Fibroblast of skin of scalp (primary cell): ENCODE results near the gene MEI1.

Experiments
- DNase-seq: peaks from one replicate; pipeline ENCODE4 v3.0.0-alpha.2; 2013

The MEI1 gene

DNA sequence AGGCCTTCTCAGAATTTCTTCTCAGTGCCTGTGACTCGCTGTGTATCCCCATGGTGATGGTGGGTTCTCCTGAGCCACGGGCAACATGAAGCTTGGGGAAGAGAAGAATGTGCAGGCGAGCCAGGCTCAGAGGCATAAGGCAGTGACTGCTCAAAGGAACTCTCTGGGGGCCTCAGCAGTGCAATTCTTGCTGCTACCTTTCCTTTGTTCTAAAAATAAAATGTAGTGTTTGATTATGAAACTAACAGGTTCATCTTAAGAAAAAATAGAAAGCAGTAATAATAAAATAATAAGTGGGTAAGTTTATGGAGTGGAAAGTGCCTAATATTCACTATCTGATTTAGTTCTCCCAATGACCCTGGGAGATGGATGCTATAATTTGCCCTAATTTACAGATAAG lies 46.7 kb downstream of the MEI1 start:
- DNase-seq = no peak

DNA sequence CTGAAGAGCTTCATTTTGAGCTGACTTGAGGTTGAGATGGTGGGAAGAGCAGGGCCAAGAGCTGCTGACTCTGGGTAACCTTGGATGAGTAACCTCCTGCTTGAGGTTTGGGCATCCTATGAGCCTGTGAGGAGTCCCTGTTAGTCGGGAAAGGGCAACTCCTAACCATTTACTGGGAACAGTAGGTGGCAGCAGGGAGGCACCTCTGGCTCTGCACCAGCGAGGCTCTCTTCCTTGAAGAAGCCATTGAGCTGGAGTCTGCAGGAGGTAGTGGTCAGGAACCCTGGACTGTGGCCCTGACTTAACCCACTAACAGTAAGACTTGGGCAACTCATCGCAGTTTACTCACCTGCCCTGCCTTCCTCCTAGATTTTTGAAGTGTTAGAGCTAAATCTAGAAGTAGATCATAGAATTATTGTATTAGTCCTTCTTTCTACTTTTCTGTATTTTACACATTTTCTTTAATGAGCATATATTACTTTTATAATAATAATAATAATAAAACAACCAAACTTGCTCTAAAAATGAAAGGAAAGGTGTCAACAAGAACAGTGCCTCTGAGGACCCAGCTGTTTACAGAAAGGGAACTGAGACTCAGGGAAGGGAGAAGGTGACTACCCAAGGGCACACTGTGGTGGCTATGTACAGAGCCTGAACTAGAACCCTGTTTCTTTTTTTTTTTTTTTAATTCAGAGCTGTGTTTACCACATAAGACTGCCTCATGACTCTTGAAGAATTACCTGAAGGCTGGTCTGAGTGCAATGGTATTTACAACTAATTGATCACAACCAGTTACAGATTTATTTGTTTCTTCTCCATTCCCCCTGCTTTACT lies 47.5 kb downstream of the MEI1 start:
- DNase-seq = peak; percentile 80

DNA sequence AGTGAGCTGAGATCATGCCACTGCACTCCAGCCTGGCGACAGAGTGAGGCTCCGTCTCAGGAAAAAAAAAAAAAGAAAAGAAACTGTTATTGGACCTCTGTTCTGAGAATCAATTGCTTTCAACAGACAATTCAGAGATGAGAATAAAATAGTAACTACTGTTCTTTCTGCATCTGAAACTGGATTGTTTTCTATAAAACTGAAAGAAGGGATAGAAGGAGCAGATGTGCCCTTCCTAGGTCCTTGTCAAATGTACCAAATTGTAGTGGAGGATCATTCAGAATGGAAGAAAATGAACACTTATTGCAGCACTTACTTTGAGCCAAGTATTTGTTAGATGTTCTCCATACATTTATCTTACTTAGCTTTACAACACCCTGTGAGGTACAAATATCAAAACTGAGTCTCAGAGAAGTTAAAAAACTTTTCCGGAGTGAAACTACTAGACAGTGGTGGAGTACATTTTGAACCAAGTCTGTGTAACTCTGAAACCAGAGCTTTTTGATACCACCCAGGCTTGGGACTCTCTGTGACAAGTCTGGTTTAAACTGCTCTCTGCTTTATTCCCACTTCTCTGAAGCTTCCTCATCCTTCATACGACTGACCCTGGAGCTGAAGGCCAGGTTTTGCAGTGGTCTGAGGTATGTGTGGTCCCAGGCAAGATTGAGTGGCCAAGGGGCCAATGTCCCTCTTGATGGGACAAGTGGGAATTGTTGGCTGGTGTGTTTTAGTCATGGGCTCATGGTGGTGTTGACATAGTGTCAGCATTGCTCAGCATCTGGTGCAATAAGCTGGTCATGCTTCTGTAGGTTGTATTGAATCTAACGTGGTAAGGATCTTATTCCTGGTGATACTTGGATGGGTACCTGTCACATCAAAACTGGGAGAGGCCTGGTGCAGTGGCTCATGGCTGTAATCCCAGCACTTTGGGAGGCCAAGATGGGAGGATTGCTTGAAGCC lies 53.0 kb downstream of the MEI1 start:
- DNase-seq = no peak

DNA sequence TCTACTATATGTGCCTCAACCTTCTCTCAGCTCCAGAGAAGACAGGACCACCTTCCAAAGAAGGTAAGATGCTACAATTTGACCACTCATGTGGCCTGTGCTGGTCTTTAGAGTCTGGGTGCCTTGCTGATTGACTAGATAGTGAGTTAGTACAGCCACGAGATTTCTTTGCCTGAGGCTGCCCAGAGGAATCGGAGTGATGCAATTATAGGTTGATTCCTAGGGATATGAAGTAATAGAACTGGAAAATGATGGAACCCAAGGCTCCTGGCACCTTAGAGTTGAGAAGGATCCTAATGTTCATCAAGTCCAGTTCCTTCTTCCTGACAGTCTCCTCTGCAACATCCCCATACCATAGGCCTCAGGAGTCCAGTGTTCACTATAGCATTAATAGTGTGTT lies 54.7 kb downstream of the MEI1 start:
- DNase-seq = no peak

DNA sequence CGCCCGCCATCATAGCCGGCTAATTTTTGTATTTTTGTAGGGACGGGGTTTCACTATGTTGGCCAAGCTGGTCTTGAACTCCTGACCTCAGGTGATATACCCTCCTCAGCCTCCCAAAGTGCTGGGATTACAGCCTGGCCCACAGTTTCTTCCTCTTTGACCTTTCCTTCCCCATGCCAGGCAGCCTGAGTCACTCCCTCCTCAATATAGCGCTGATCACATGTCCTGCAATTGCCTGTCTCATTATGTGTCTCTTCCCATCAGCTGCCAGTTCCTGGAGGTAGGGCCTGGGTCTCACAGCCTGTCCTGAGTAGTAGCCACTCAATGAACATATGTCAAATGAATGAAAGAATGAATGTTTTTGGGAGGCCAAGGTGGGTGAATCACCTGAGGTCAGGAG lies 58.2 kb downstream of the MEI1 start:
- DNase-seq = no peak

DNA sequence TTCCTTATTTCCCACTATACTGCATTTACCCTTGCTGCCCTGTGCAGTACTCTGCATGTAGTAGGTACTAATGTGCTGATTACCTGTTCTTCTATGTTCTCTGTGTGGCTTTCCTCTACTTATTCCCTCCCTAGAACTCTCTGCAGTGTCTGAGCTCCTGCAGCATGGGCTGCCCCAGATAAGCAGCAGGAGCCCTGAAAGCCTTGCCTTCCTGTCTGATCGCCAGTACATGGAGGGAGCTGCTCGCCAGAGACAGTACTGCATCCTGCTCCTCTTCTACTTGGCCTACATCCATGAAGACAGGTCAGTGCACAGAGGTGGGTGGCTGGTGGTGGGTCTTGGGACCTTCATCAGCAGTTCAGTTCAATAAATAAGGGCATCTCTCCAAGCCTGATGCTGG lies 58.9 kb downstream of the MEI1 start:
- no peak for DNase-seq

DNA sequence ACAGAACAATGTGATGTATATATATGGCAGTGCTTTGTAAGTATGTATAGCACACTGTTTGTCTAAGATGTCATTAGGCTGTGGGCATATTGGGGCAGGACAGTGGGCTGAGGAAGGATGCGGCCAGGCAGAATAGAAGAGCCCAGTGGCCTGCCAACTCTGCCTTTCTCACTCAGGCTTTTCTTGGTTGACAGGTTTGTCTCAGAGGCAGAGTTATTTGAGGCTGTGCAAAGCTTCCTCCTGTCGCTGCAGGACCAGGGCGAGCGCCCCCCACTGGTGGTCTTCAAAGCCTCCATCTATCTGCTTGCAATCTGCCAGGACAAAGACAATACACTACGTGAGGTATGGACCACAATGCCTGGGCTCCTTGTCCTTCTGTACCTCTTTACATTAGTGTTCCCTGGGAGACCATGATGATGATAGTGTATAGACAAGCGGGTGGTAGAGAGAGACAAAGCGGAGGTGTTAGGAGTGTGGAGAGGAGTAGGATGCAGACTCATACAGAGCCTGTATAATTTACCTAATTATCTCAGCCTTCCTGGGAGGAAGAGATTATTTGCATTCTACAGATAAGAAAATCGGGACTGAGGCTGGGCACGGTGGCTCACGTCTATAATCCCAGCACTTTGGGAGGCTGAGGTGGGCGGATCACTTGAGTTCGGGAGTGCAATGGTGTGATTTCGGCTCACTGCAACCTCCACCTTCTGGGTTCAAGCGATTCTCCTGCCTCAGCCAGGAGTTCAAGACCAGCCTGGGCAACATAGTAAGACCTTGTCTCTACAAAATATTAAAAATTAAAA lies 63.9 kb downstream of the MEI1 start:
- no peak for DNase-seq

DNA sequence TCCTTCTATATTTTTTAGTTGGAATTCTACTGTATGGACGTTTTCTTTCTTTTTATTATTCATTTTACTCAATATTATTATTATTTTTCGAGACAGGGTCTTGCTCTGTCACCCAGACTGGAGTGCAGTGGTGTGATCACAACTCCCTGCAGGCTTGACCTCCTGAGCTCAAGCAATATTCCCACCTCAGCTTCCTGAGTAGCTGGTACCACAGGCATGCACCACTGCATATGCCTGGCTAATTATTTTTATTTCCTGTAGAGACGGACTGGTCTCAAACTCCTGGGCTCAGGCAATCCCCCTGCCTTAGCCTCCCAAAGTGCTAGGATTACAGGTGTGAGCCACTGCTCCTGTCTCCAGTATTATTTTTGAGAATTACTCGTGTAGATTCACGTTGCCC lies 67.2 kb downstream of the MEI1 start:
- no peak for DNase-seq

DNA sequence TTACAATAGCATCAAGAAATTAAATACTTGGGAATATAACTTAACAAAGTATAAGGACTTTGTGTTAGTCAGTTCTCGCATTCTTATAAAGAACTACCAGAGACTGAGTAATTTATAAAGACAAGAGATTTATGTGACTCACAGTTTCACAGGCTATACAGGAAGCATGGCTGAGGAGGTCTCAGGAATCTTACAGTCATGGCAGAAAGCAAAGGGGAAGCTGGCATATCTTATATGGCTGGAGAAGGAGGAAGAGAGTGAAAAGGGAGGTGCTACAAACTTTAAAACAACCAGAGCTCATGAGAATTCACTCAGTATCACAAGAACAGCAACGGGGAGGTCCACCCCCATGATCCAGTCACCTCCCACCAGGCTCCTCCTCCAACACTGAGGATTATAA lies 69.1 kb downstream of the MEI1 start:
- DNase-seq = peak; percentile 25

DNA sequence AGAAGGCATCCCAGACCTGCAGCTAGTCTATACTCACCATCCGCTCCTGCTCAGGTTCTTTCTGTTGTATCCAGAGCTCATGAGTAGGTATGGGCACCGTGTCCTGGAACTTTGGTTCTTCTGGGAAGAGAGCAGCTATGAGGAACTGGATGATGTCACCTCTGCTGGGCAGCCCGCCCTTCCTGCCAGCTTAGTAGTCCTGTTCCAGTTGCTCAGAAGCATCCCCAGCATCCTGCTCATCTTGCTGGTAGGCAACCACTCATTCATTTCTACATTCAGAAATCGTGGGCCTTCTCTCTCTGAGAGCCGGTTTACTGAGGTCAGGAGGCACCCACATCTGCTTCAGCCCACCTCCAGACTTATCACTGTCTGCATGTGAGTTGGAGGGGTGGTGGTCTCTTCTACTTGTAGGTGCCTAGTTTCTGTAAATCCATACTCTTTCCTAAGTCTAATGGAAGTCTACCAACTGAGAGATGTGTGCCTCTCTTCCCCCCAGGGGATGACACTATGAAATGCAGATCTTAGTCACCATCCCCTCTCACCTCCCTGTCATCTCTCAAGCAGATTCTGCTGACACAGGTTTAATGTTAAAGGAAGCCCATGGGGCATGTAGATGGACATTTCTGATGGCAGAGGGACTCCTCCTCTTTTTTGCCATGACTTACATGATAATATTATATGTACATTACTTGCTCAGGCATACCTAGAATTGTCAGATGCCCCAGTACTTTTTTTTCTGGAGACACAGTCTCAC lies 71.6 kb downstream of the MEI1 start:
- DNase-seq = no peak

DNA sequence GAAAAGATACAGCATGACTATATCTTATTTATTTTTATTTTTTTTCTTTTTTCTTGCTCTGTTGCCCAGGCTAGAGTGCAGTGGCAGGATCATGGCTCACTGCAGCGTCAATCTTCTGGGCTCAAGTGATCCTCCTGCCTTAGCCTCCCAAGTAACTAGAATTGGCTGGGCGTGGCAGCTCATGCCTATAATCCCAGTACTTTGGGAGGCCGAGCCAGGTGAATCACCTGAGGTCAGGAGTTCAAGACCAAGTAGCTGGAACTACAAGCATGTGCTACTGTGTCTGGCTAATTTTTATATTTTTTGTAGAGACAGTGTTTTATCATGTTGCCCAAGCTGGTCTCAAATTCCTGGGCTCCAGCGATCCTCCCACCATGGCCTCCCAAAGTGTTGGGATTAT lies 72.9 kb downstream of the MEI1 start:
- DNase-seq = no peak

DNA sequence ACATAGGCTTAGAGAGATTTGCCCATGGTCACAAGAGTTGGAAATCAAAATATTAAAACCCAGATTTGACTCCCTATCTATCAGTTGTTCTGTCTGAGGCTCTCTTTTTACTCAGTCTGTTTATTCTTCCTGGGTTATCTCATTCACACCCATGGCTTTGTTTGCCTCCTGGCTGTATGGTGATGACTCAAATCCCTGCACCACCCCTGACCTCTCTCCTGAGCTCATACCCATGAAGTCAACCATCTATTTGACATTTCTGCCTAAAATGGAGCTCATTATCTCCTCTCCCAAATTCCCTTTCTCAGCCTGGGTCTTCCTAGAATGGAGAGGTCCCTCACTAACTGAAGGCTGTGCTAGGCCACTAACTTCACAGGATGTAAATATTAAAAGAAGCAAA lies 73.3 kb downstream of the MEI1 start:
- DNase-seq = no peak

DNA sequence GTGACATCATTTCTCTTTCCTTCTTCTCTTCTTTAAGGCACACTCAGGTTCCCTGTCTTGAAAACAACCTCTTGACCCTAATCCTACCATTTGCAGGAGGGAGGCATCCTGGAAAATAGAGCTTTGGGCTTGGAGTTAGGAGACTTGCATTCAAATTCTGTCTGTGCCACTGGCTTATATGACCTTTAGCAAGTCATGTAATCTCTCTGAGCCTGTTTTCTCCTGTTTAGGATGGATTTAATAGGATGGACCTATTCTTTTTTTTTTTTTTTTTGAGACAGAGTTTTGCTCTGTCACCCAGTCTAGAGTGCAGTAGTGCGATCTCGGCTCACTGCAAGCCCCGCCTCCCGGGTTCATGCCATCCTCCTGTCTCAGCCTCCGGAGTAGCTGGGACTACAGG lies 76.0 kb downstream of the MEI1 start:
- DNase-seq = no peak

DNA sequence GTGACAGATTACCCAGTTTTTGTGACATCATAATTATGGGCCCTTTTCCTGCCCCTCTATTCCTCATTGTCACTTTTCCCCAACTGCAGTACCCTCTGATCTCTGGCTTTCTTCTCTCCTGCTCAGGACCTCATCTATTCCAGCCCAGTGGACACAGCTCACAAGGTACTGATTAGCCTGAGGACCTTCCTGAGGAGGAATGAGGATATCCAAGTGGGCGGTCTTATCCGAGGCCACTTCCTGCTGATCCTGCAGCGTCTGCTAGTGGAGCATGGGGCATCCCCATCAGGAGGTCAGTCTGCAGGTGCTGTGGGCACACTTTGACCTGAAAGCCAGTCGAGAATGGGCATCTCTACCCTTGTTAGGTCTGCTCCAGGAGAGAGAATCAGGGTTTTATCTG lies 76.7 kb downstream of the MEI1 start:
- no peak for DNase-seq

DNA sequence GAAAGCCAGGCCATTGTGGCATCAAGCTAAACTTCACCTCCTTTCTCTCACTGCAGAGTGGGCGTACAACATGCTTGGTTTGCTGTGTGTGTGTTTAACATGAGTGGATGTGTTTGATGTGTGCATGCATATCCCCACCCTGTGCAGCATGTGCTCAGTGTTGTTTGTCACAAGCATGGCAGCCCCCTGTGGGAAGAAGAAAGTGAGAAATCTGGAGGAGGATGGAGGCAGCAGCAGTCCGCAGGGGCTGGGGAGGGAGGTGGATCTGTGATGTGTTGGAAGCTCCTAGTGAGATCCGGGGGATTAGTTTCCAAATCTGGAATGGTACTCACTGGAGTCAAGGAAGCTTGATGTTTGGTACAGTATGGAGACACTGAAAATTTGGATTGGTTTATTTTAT lies 77.1 kb downstream of the MEI1 start:
- no peak for DNase-seq

DNA sequence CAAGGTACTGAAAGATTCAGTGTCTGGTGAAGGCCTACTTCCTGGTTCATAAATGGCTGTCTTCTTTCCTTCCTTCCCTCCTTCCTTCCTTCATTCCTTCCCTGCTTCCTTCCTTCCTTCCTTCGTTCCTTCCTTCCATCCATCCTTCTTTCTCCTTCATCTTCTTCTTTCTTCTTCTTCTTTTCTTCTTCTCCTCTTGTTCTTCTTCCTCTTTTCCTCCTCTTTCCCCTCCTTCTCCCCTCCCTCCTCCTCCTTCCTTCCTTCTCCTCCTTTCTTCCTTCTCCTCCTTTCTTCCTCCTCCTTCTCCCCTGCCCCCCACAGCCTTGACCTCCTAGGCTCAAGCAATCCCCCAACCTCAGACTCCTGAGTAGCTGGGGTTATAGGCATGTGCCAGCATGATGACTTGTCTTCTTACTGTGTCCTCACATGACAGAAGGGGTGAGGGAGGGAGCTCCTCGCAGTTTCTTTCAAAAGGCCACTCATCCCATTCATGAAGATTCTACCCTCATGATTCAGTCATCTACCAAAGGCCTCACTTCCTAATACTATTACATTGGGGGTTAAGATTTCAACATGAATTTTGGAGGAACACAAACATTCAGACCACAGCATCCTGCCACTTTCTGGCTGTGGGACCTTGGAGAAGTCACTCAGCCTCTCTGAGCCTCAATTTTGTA lies 78.6 kb downstream of the MEI1 start:
- no peak for DNase-seq

DNA sequence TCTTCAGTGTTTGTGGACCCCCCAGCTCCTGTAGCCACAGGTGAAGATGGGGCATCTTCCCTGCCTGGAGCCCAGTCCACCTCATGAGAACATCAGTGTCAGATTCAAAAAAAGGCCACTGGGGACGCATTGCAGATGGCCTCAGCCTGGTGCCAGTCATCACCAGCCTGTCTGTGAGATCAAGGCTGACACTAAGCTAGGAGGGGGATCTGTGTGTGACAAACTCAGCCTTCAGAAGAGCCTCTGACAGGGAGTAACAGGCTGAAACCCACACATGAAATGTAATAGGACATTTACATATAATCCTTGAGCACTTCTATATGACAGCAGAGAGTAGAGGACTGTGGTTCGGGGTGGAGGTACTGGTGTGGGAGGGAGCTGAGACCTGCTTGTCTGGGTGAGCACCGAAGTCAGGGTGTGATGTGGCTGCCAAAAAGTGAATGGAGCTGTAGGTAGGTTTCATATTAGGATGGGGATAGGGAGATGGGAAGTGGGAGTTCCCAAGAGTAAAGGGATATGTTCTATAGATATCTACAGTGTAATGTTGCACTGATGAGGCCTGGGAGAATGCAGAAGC lies 80.7 kb downstream of the MEI1 start:
- DNase-seq = no peak

DNA sequence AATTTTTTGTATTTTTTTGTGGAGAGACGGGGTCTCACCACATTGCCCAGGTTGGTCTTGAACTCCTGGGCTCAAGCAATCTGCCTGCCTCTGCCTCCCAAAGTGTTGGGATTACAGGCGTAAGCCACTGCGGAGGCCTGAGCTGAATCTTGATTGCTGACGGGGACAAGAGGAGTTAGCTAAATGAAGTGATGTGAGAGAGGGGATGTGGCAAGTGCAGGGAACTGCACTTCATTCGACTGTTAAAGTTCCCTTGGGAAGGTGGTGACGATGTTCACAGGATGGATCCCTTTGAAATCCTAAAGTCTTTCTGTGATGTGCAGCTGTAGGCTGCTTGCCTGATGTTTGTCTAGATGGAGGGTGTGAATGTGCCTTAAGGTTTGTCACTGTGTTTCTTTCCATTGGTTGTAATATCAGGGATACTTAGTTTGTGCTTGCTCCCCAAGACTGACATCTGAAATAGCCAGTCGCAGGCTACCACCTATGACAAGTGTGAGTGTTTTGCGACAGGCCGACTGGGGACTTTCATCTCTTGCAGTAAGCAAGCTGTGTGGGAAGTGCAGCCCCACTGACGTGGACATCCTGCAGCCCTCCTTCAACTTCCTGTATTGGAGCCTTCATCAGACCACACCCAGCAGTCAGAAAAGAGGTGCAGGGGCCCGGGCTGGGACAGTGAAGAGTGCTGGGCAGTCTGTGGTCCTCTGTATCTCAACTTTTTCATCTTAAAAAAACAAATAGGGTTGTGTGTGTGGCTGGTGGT lies 81.6 kb downstream of the MEI1 start:
- peak; percentile 45 for DNase-seq

DNA sequence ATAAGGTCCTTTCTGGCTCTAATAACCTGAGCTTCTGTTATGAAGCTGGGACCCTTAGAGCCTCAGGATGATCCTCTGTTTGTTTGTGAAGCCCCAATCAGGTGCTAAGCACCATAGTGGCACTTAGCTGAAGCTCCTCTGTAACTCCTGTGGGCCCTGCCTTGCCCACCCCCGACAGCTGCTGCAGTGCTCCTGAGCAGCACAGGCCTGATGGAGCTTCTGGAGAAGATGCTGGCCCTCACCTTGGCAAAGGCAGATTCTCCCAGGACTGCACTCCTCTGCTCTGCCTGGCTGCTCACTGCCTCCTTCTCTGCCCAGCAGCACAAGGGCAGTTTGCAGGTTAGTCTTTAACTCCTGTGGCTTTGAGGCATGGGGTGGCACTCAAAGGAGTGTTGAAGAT lies 82.2 kb downstream of the MEI1 start:
- DNase-seq = no peak

DNA sequence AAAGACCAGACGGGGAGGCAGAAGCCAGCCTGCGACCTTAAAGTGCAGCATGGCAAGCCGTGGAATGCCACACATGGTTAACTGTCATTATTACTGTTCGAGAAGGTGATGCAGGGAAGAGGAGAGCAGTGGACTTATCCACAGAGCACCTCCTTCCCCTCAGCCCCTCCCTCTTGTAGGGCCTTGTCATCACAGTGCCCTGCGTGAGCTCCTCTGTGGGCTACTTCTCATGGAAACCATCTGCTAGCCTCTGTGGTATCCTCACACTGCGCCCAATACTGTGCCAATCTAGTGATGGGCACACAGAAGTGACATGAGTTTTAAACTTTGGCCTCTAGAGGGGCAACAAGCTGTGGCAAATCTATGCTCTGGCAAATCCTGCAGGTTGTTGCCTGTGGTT lies 83.0 kb downstream of the MEI1 start:
- DNase-seq = no peak
